ENCODE results near the gene PCAT6.

- TF ChIP-seq, protein P1, sequence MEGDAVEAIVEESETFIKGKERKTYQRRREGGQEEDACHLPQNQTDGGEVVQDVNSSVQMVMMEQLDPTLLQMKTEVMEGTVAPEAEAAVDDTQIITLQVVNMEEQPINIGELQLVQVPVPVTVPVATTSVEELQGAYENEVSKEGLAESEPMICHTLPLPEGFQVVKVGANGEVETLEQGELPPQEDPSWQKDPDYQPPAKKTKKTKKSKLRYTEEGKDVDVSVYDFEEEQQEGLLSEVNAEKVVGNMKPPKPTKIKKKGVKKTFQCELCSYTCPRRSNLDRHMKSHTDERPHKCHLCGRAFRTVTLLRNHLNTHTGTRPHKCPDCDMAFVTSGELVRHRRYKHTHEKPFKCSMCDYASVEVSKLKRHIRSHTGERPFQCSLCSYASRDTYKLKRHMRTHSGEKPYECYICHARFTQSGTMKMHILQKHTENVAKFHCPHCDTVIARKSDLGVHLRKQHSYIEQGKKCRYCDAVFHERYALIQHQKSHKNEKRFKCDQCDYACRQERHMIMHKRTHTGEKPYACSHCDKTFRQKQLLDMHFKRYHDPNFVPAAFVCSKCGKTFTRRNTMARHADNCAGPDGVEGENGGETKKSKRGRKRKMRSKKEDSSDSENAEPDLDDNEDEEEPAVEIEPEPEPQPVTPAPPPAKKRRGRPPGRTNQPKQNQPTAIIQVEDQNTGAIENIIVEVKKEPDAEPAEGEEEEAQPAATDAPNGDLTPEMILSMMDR (IDR thresholded peaks at IDR 0.05), result no peak
- TF ChIP-seq POLR2A (IDR thresholded peaks at IDR 0.05), result no peak
Measured at GRCh38 chr1:202765721-202766120, 45.0 kb upstream of the PCAT6 start.

All from testis (tissue), 2 donors.